Measurements from ENCODE around the gene CLEC2L.

DNA sequence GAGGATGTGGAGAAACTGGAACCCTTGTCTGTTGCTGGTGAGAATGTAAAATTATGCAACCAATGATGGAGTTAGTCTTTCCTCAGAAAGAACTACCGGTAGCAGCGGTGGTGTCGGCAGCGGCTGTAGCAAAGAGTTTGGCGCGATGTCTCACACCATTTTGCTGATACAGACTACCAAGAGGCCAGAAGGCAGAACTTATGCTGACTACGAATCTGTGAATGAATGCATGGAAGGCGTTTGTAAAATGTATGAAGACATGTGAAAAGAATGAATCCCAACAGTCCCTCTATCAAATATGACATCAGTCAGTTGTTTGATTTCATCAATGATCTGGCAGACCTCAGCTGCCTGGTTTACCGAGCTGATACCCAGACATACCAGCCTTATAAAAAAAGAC lies 10.6 kb downstream of the CLEC2L start:
- TF ChIP-seq, protein P1, sequence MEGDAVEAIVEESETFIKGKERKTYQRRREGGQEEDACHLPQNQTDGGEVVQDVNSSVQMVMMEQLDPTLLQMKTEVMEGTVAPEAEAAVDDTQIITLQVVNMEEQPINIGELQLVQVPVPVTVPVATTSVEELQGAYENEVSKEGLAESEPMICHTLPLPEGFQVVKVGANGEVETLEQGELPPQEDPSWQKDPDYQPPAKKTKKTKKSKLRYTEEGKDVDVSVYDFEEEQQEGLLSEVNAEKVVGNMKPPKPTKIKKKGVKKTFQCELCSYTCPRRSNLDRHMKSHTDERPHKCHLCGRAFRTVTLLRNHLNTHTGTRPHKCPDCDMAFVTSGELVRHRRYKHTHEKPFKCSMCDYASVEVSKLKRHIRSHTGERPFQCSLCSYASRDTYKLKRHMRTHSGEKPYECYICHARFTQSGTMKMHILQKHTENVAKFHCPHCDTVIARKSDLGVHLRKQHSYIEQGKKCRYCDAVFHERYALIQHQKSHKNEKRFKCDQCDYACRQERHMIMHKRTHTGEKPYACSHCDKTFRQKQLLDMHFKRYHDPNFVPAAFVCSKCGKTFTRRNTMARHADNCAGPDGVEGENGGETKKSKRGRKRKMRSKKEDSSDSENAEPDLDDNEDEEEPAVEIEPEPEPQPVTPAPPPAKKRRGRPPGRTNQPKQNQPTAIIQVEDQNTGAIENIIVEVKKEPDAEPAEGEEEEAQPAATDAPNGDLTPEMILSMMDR (IDR thresholded peaks at IDR 0.05; ENCODE audit: insufficient read depth, low read length, poor library complexity, severe bottlenecking), result no peak
- TF ChIP-seq EZH2phosphoT487 (conservative IDR thresholded peaks at IDR 0.05; ENCODE audit: low read length), result no peak
